Endothelial cell of umbilical vein (primary cell): Measurements from ENCODE around the gene NGFR. TPM values are rescaled to one million over a fixed set of nuclear protein-coding genes. Genes with fewer than 3 reads are reported as not detected.

Experiments
- BruUV-seq: library from RNA; stranded (reverse); fragments of 400-500 nt; replicated peaks from 2 replicates; lab custom pipeline; 2021; lab: Mats Ljungman, UMichigan
- CTCF ChIA-PET: fragments of 300-600, 350-600 bp; sonication (Branson Sonifier 250); formaldehyde crosslinking; loops from one replicate; lab custom pipeline; 2021; ENCODE audit warnings: antibody characterized with exemption, inconsistent platforms; lab: Charles Lee
- POLR2A ChIA-PET: fragments of 300-600, 350-600 bp; sonication (Branson Sonifier 250); formaldehyde crosslinking; loops from one replicate; lab custom pipeline; 2021; ENCODE audit warnings: antibody characterized with exemption, inconsistent platforms; lab: Charles Lee
- DNase-seq: peaks from one replicate; pipeline ENCODE4 v3.0.0-alpha.2; 2011; ENCODE audit warnings: low read depth, low spot score
- FAIRE-seq: peaks from 2 replicates; lab custom pipeline; 2011; peaks lifted over from hg19 to GRCh38; lab: Jason Lieb, UNC
- H2AFZ ChIP-seq: 2 replicates; pipeline ENCODE4 v1.6.0; 2012; ENCODE audit warnings: low read depth, low read length, control low read depth, inconsistent platforms
- H3K27ac ChIP-seq: 2 replicates; pipeline ENCODE4 v1.5.1; 2011; ENCODE audit warnings: low read depth, mild to moderate bottlenecking, control low read depth, low read length, moderate library complexity; ENCODE audit not compliant: insufficient read depth
- H3K27me3 ChIP-seq, 2 experiments: 2 replicates each; pipeline versions ENCODE4 v1.6.0 to v1.6.1; 2011; ENCODE audit warnings: low read length in 2 of 2, mixed read lengths in 1 of 2; ENCODE audit not compliant: control insufficient read depth in 2 of 2, insufficient read depth in 2 of 2
- H3K36me3 ChIP-seq, 2 experiments: 2 replicates in 1 of 2; 3 replicates in 1 of 2; pipeline ENCODE4 v1.5.1; 2011; ENCODE audit warnings: low read length in 2 of 2, mild to moderate bottlenecking in 1 of 2, moderate library complexity in 1 of 2; ENCODE audit not compliant: control insufficient read depth in 2 of 2, insufficient read depth in 2 of 2; ENCODE audit errors: extremely low read depth in 1 of 2
- H3K4me1 ChIP-seq: 3 replicates; pipeline ENCODE4 v1.5.1; 2011; ENCODE audit warnings: mild to moderate bottlenecking, low read length; ENCODE audit not compliant: control insufficient read depth, insufficient read depth; ENCODE audit errors: extremely low read depth
- H3K4me2 ChIP-seq: 2 replicates; pipeline ENCODE4 v1.6.1; 2011; ENCODE audit warnings: low read length, control low read depth, mixed read lengths; ENCODE audit not compliant: insufficient read depth
- H3K4me3 ChIP-seq, 3 experiments: fragments of 200-600 bp in 1 of 3; sonication (generic), shearing (Covaris generic) in 1 of 3; replicated peaks in 1 of 3; 2 replicates each; pipeline ENCODE4 v1.5.1; 2011 to 2016; ENCODE audit warnings: control low read depth in 3 of 3, low read length in 3 of 3, mild to moderate bottlenecking in 2 of 3, inconsistent platforms in 1 of 3, low read depth in 1 of 3, moderate library complexity in 1 of 3; ENCODE audit not compliant: insufficient read depth in 1 of 3
- H3K79me2 ChIP-seq: 2 replicates; pipeline ENCODE4 v1.6.0; 2012; ENCODE audit warnings: low read length, inconsistent platforms; ENCODE audit not compliant: control insufficient read depth, insufficient read depth
- H3K9ac ChIP-seq: replicated peaks from 2 replicates; pipeline ENCODE3; 2011; ENCODE audit warnings: low read length, control low read depth; ENCODE audit not compliant: insufficient read depth; ENCODE audit errors: extremely low read depth
- H3K9me1 ChIP-seq: replicated peaks from 3 replicates; pipeline ENCODE4 v1.6.0; 2011; ENCODE audit warnings: mild to moderate bottlenecking, low read length; ENCODE audit not compliant: control insufficient read depth, insufficient read depth; ENCODE audit errors: extremely low read depth
- H3K9me3 ChIP-seq: replicated peaks from 2 replicates; pipeline ENCODE4 v1.5.1; 2012; ENCODE audit warnings: low read length, inconsistent platforms; ENCODE audit not compliant: control insufficient read depth, insufficient read depth
- H4K20me1 ChIP-seq: replicated peaks from 2 replicates; pipeline ENCODE3; 2011; ENCODE audit warnings: mild to moderate bottlenecking, low read length; ENCODE audit not compliant: control insufficient read depth, insufficient read depth; ENCODE audit errors: extremely low read depth
- CTCF ChIP-seq, 2 donors: IDR thresholded peaks; 1 replicate in 1 of 2; 2 replicates in 1 of 2; pipeline ENCODE4 v1.5.1; 2011; ENCODE audit warnings: low read length in 2 of 2, mild to moderate bottlenecking in 2 of 2, moderate library complexity in 2 of 2, control low read depth in 1 of 2, inconsistent platforms in 1 of 2, low read depth in 1 of 2; ENCODE audit not compliant: insufficient read depth in 1 of 2; ENCODE audit errors: extremely low read depth in 1 of 2
- EZH2 ChIP-seq: IDR thresholded peaks from 2 replicates; pipeline ENCODE4 v1.6.1; 2012; ENCODE audit warnings: borderline replicate concordance, low read depth, mild to moderate bottlenecking, moderate library complexity, low read length, inconsistent platforms; ENCODE audit not compliant: severe bottlenecking
- FOS ChIP-seq: IDR thresholded peaks from 2 replicates; pipeline ENCODE4 v1.6.1; 2011; ENCODE audit warnings: mild to moderate bottlenecking, low read length, moderate library complexity, borderline replicate concordance; ENCODE audit not compliant: insufficient read depth
- GATA2 ChIP-seq: IDR thresholded peaks from 2 replicates; pipeline ENCODE4 v1.7.0; 2011; ENCODE audit warnings: low read depth, mild to moderate bottlenecking, moderate library complexity, mixed read lengths, low read length; ENCODE audit not compliant: insufficient read length, insufficient read depth
- JUN ChIP-seq: IDR thresholded peaks from 2 replicates; pipeline ENCODE4 v1.6.1; 2011; ENCODE audit warnings: borderline replicate concordance, low read depth; ENCODE audit not compliant: insufficient read length, insufficient read depth
- MAX ChIP-seq: IDR thresholded peaks from 2 replicates; pipeline ENCODE4 v1.6.1; 2011; ENCODE audit not compliant: insufficient read depth, insufficient read length
- MYC ChIP-seq: IDR thresholded peaks from one replicate; pipeline ENCODE4 v1.6.1; 2011; ENCODE audit warnings: mild to moderate bottlenecking, low read depth, low read length
- POLR2A ChIP-seq: IDR thresholded peaks from 2 replicates; pipeline ENCODE4 v1.6.1; 2012; ENCODE audit warnings: low read depth, mild to moderate bottlenecking, control low read depth, low read length
- POLR2AphosphoS5 ChIP-seq: IDR thresholded peaks from 2 replicates; pipeline ENCODE4 v1.6.1; 2012; ENCODE audit warnings: low read depth, mild to moderate bottlenecking, control low read depth, low read length, moderate library complexity; ENCODE audit not compliant: insufficient read depth
- dilution Hi-C: fragments of 300-500 bp; cut with MboI; formaldehyde crosslinking; loops from one replicate; pipeline ENCODE4 v1.15.0; 2019; ENCODE audit warnings: low sequenced_read_pairs; ENCODE audit not compliant: extremely low pct_ligation_motif_present
- intact Hi-C: fragments of 100-400 bp; cut with micrococcal nuclease; formaldehyde crosslinking; loops from one replicate; pipeline ENCODE4 v1.10.0; 2022
- polyA plus RNA-seq, 4 experiments: library from polyadenylated mRNA; depleted of rRNA in 3 of 4; stranded (reverse) in 3 of 4; unstranded in 1 of 4; fragments of >200 nt; gene quantifications; 2 replicates each; pipeline versions ENCODE4 v1.2.1 to v1.2.3, GENCODE V29; 2011 to 2012; ENCODE audit warnings: missing spikeins in 1 of 4
- total RNA-seq: library from RNA; stranded (reverse); gene quantifications from 2 replicates; pipeline ENCODE4 v1.2.3, GENCODE V29; 2021

Gene NGFR
- total and polyA plus RNA-seq, 2 donors (not counting 3 experiments of a cell fraction or from before 2014, with no cell fraction given) = not detected

GRCh38 chr17:49496183-49496866, 1.2 kb downstream of the NGFR start:
- Histone ChIP-seq H3K36me3 (no peaks in the 10 kb centered on the region), H3K27me3 (peaks cover 67 to 70% of the 10 kb centered on the region in 2 experiments), H3K4me3 (no peak overlapping the region), H3K9me1 (no peaks in the 10 kb centered on the region), H3K4me2 (no peak overlapping the region), H3K27ac (no peak overlapping the region), H3K9ac (no peak overlapping the region), H2AFZ (peak overlapping the region; percentile 53), H3K9me3 (no peaks in the 10 kb centered on the region), H4K20me1 (no peaks in the 10 kb centered on the region), H3K4me1 (peaks cover 10% of the 10 kb centered on the region), H3K79me2 (no peaks in the 10 kb centered on the region)
- no peak for FAIRE-seq
- dilution Hi-C loops (no loop called here), intact Hi-C loops (loop anchor here (1.0 kb wide), 1 partner anchor 60 kb away; no protein-coding TSS in a partner anchor)
- DNase-seq = peak; percentile 25
- CTCF ChIA-PET = interaction anchor here (0.6 to 3.0 kb wide), 24 partner anchors 8 to 96 kb away, joined by 3 to 30 read pairs (median 4); partner anchors contain the start of gene PHB1
- no peak for TF ChIP-seq POLR2A
- no peak for TF ChIP-seq MYC
- no peak for TF ChIP-seq GATA2
- peak; percentile 79 for TF ChIP-seq CTCF (IDR thresholded peaks at IDR 0.05; ENCODE audit: extremely low read depth in 1 of 2, insufficient read depth in 1 of 2, low read depth in 1 of 2, low read length in 2 of 2)
- TF ChIP-seq JUN = no peak
- TF ChIP-seq EZH2 = peak; percentile 94
- TF ChIP-seq FOS = no peak
- no peak for TF ChIP-seq POLR2AphosphoS5
- no peak for TF ChIP-seq MAX
- no TSS peak for BruUV-seq
- POLR2A ChIA-PET = no interaction called here
